ENCODE measurements around the gene MFSD11.
"Not testable (repeated sequence)": the region's sequence is repeated elsewhere in the genome, so short reads cannot be mapped to it uniquely, and the experiment has no call there.

The MFSD11 gene

DNA sequence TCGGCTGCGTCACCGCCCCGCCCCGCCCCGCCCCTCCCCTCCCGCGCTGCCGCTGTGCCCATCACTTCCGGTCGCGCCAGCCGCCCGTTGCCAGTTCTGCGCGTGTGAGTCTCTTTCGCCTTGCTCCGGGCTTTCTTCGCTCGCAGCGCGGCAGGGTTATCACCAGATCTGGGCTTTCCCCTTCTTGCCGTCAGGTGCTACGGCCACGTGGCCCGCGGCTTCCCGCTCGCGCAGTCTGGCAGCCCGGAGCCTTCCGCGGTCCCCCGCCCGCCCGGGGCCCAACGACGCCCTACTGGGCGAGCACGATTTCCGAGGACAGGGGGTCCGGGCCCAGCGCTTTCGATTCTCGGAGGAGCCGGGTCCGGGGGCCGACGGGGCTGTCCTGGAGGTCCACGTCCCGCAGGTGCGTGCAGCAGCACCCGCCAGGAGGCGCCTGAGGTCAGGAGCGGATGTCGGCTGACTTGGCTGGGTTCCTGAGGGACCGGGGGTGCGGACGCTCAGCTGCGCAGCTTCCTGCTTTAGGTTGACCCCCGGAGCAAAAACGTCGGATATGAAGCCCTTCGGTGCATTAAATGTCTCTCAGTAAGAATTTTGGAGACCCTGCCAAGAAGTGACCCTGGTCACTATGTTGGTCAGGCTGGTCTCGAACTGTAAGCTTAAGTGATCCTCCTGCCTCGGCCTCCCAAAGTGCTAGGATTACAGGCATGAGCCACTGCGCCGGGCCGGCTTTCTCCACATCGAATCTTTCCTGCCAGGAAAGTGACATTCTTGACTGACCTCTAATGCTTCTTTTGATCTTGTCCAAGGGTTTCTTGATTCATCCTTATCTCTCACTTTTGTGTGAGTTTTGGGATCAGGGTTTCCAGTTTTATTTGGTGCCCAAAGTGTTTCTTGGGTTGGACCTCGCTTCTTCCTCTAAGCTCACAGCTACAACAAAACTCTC is 10.9 kb upstream of the MFSD11 start, which contains the start of gene METTL23:
TSS of gene METTL23 (plus strand) at position 64 of the 943 bp plus-strand sequence. CDS start 2,872 bp downstream, outside the sequence.
- peak; percentile 91 for DNase-seq

DNA sequence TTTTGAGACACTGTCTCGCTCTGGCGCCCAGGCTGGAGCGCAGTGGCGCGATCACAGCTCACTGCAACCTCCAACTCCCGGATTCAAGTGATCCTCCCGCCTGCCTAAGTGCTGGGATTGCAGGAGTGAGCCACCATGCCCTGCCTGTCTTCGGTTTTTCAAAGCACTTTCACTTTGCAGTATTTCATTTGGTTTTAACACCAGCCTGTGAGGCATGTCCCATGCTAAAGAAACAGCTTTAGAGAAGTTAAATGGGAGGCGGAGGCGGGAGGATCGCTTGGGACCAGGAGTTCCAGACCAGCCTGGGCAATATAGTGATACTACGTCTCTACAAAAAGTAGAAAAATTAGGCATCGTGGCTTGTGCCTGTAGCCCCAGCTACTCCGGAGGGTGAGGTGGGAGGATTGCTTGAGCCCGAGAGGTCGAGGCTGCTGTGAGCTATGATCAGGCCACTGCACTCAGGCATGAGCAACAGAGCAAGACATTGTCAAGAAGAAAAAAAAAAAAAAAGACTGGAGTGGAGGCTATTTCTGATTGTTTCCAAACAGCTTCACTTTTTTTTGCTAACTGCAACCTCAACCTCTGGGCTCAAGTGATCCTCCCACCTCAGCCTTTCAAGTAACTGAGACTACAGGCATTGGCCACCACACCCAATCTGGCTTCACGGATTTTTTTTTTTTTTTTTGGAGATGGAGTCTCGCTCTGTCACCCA is 10.0 kb upstream of the MFSD11 start:
- peak; percentile 61 for DNase-seq

DNA sequence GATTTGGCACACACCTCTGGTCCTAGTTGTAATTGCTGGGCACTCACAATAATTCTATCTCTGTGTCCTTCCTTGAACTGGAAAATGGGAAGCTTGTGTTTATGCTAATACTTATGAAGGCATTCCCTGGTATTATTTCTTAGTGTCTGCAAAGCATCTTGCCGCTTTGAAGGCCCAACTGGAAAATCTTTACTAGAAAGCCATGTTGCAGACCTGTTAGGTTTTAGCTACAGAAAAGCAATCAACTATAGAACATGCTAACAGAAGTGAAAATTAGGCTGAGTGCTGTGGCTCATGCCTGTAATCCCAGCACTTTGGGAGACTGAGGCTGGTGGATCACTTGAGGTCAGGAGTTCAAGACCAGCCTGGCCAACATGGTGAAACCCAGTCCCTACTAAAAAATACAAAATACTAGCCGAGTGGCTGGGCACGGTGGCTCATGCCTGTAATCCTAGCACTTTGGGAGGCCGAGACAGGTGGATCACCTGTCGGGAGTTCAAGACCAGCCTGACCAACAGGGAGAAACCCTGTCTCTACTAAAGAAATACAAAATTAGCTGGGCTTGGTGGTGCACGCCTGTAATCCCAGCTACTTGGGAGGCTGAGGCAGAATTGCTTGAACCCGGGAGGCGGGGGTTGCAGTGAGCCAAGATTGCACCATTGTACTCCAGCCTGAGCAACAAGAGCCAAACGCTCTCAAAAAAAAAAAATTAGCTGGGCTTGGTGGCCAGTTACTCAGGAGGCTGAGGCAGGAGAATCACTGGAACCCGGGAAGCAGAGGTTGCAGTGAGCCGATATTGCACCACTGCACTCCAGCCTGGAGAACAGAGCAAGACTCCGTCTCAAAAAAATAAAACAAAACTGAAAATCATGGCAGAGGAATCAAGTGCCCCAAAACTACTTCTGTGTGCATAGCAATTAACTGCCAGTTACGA is 5.9 kb upstream of the MFSD11 start:
- not testable (repeated sequence) for DNase-seq

DNA sequence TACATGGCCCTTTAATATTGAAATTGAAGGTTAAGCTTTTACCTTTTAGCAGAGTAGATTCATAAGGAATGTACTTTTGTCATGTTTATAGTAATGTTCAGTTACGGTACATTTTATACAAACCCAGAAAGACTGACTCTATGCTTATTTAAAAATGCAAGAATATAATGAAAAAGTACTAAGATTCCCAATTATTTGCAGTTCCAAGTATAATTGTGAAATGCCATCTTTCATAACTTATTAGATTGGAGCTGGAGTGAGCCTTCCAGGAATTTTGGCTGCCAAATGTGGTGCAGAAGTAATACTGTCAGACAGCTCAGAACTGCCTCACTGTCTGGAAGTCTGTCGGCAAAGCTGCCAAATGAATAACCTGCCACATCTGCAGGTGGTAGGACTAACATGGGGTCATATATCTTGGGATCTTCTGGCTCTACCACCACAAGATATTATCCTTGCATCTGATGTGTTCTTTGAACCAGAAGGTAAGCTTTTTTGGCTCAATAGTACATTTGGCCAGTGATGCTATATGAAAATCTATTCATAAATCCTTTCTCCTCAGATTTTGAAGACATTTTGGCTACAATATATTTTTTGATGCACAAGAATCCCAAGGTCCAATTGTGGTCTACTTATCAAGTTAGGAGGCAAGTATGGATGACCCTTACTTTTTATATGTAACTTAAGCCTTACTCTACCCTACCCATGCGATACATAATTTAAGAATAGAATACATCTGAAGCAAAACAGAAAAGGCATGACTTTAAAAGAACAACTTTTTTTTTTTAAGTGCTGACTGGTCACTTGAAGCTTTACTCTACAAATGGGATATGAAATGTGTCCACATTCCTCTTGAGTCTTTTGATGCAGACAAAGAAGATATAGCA is 4.9 kb upstream of the MFSD11 start:
- DNase-seq = no peak

DNA sequence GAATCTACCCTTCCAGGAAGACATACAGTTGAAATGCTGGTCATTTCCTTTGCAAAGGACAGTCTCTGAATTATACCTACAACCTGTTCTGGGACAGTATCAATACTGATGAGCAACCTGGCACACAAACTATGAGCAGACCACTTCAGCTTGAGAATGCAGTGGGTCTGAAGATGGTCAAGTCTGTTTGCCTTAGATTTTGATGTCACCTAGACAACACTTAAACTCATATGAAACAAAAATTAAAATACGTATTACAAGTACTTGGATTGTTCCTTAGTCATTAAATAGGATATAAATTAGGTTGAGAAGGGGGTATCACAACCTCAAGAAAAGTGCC is 4.3 kb upstream of the MFSD11 start:
- DNase-seq = no peak

DNA sequence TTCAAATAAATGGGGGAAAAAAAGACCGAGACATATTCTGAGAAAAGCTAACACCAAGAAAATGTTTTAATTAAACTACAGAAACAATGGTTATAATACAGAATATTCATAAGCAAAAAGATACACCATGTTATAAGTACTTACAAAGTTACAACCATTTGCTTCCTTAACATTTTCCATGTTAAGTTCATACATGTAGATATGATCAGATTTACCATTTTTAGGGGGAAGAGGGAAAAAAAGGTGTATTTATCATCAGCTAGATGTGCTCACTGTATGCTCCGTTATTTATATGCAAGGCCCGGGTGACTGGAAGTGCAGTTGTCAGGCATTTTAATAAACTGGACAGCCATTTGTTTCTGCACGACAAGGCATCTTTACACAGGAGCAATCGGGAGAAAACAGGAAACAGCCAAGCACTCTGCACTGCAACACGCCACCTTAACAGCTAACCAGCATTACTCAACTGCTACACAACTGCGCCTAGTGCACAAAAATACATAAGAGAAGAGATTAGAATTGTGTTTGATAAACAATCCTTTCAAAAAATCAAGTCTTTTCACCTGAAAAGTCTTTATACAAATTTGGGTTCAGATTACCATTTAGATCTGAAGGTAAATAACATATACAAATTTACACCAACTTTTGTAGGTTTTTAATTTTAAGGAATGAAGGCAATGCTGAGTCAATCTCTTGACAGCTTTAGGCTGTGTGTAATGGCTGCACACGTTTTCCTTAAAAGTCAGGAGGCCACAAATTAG is 3.7 kb upstream of the MFSD11 start:
- no peak for DNase-seq

DNA sequence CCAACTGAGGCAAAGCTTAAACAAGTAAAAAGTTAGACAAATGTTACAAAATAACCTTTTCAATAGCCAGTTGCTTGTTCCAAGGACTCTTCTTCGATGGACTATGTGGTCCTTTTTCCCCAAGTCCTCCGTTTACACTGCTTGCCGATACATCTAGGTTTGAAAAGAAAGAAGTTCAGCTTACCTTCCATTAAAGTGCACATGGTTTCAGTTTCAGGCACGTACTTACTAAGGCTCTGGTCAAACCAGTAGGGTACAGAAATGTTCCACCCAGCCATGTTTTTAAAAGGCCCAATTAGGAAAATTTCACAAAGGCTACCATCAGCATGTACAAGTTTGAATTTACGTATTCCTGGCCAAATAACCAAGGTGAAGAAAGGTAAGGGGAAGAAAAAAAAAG is 2.9 kb upstream of the MFSD11 start:
- DNase-seq = no peak

DNA sequence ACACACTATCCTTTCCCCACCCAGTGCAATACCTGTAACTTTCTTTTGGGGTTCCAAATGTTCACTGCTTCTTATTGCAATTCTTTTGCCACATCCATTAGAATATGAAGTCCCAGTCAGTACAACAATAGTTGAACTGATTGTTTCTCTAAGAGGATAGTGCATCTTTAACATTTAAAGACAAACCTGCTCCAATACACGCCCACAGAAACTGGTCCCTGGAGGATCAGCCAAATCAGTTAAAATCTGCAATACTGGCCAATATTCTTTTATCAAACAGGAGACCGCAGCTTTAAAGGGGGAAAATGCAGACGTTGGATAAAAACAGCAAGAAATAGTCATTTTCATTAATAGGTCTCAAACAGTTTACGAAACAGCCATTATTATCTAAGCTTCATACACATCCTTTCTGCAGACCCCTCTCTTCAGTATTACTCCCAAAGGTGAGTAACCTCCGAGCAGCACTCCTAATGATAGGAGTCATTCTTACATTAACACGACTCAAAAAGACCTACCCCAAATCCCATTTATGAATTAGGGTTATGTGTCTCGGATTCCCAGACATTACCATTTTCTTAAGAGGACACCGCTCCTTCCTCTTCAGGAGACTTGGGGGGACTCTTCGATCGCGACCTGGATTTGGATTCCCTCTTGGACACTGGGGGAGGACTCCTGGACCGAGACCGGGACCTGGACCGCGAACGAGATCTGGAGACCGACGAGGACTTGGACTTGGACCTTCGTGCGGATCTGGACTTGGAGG is 2.2 kb upstream of the MFSD11 start:
- no peak for DNase-seq

DNA sequence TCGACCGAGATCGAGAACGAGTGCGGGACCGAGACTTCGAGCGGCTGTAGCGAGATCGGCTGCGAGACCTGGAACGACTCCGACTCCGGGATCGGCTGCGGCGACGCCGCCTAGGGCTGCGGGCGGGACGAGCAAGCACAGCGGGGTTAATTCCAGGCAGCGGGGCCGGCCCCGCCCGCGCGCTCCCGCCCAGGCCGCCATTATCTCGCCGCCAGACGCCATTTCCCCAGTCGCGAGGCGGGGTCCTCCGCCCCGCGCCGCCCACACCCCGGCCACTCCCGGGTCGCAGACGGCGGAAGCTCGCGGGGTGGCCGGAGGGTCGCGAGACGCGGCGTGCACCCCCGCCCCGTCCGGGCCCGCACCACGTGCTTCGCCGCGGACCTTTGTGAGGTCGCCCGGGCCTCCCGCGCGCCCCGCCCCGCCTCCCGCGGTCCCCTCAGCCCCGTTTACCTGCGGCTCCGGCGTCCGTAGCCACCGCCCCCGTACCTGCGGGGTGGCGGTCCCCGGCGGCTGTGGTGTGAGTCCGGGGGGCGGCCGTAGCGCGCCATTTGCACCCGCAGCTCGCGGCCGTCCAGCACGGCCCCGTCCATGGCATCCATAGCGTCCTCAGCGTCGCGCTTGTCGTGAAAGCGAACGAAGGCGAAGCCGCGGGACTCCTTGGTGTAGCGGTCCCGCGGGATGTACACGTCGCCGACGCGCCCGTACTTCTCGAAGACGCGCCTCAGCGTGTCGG is 1.4 kb upstream of the MFSD11 start:
- peak; percentile 81 for DNase-seq

DNA sequence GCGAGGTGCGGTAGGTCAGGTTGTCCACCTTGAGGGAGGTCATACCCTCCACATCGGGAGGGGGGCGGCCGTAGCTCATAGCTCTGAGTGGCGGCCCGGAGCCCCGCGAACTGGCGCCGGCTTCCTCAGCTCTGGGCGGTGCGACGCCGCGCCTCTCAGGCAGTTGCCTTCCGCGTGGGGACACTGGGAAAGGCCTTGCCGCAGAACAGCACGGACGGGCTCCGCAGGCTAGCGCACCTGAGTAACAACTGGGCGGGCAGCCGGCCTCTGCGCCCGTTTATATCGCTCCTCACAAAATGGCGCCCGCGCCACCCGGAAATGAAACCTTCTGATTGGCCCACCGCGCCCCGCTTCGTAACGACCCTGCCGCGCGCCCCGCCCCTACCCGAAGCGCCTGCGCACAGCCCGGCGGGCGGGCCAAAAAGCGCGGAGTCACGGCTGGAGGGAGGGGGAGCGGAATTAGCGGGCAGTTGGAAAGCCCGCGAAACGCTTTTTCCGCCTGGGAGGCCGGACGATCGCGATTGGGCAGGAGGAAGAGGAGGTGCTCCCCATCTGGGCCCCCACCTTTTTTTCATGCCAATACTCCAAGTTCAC is 740 bp upstream of the MFSD11 start, which contains the start of gene SRSF2:
TSS of gene SRSF2 (minus strand) at position 250 of the 594 bp plus-strand sequence. CDS start at position 79, 171 bp downstream.
- DNase-seq = peak; percentile 98

DNA sequence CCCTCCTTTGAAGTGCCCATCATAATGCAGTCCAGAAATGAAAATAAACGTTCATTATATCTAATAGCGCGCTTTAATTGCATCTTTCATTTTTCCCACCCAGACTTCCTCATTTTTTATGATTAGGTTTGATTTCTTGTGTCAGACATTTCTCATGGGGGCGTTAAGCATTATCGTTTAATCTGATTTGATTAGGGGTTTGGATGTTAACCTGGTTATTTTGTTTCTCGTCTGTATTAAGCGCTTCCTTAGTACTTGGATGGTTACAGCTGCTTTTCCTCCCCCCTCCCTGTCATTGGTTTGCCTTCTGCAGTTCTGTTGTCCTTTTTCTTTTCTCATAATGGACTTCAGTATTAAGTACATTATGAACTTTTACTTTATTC is 540 bp downstream of the MFSD11 start:
- DNase-seq = no peak

DNA sequence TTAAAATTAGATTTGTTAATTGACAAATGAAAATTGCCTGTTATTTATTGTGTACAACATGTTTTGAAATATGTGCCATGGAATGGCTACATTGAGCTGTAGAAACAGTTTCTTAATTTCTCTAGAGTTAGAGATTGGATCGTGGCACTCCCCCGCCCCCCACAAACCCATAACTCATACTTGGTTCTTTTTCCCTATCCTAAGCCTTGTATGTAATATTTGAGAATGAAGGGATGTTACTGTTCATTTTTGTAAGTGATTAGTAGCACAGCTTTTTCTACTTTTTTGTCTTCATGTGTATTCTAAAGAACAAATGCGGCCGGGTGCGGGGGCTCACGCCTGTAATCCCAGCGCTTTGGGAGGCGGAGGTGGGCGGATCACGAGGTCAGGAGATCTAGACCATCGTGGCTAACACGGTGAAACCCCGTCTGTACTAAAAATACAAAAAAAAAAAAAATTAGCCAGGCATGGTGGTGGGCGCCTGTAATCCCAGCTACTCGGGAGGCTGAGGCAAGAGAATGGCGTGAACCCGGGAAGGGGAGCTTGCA is 1.7 kb downstream of the MFSD11 start:
- not testable (repeated sequence) for DNase-seq

DNA sequence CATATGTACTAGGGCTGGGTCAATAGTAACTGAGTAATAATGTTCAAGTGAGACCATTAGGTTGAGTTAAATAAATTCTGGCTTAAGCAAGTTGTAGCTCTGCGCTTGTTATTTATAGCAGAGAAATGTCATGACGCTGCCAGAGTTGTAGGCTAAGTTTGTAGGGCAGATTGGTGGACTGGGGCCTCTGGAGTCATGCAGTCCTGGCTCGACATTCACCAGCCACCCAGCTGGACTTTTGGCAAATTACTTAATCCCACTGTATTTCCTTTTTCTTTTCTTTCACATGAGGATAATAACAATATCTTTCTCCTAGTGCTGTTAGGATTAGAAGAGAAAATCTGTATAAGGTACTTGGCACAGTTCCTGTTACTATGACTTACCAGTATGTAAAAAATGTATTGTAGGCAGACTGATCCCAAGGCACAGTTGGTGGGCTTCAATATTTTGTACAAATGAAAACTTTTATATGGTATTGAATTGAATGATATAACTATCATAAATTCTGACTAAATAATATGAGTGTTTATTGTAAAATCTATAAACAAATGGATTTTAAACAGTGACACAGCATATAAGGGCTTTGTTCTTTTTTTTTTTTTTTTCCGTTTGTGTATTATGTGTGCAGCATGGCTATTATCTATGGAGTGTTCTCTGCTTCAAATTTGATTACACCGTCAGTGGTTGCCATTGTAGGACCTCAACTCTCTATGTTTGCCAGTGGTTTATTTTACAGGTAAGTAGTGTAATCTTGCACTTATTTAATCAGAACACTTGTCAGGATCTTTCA is 2.6 kb downstream of the MFSD11 start:
- no peak for DNase-seq

DNA sequence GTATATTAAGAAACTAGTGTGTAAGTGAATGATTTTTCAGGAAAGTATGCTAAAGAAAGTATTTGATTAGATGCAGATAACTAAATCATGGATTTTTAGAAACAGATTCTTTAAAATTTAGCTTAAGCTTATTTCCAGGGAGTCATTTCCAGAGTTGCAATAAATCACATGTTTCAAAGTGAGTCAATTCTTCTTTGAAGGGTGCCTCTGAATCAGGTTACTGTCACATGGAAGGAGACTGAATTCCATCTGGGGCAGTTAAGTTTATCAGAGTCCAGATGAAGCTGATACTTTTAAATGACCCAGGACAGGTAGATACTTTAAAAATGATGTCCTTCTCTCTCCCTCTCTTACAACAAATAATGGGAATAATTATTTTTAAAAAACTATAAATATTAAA is 5.0 kb downstream of the MFSD11 start:
- no peak for DNase-seq

DNA sequence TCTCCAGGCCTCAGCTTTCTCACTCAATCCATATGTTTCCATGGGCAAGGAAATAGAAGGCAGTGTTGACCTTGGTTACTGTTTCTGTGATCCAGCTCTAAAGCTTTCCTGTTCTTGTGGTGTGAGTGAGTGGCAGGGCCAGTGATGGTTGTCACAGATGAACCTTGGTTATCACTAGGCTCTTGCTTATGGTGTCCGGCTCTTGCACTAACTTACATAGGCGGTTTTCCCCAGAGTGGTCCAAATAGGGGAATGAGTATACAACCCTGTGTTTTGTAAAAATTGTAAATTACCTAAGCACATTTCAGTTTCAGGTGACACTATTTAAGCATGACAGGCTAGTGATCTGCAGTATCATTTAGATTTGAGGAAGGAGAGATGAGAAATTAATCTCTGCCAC is 6.8 kb downstream of the MFSD11 start:
- no peak for DNase-seq

DNA sequence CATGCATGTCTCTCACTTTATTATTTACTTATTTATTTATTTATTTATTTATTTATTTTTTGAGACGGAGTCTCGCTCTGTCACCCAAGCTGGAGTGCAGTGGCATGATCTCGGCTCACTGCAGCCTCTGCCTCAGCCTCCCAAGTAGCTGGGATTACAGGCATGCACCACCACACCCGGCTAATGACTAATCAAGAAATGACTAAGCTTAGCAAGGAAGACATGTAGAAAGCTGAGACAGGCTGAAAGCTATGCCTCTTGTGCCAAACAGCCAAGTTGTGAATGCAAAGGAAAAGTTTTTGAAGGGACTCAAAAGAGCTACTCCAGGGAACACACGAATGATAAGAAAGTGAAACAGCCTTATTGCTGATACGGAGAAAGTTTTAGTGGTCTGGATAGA is 7.9 kb downstream of the MFSD11 start:
- DNase-seq = not testable (repeated sequence)

DNA sequence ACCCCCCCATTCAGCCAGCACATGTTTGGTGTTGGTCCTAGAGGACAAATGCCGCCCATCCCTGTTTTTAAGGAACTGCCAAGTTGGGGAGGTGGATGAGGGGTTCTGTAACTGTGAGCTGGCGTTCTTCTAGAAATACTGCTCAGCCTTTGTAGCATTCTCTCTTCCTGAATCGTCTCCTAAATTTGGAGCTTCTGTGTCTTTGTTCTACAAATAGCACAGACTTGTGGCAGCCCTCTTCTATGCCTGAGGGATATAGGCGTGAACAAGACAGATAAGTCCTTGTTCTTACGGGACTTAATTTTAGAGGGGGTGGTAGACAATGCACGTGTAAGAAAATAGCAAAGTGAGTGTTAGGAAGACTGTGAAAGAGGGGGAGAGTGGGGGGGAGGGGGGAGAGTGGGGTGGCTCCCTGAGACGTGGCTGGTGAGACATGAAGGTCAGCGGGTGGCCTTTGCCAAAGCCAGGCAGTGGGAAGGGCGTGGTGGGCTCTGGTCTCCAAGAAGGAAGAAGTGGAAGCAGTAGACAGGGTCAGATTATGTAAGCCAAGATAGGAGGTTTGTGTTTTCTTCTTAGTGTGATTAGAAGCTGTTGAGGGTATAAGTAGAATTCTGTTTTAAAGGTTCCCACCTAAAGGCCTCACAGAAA is 9.9 kb downstream of the MFSD11 start:
- DNase-seq = no peak

All from right kidney (tissue), 1 donor.